Endometrium (tissue), 2 donors: ENCODE results near the gene KRTAP10-7.
"Not testable (repeated sequence)": the region's sequence is repeated elsewhere in the genome, so short reads cannot be mapped to it uniquely, and the experiment has no call there.

Source experiments
- FAIRE-seq: peaks from 2 replicates; lab custom pipeline; 2012; peaks lifted over from hg19 to GRCh38; lab: Jason Lieb, UNC
- donor health status: control.
- donor health status: control.

Gene KRTAP10-7

DNA sequence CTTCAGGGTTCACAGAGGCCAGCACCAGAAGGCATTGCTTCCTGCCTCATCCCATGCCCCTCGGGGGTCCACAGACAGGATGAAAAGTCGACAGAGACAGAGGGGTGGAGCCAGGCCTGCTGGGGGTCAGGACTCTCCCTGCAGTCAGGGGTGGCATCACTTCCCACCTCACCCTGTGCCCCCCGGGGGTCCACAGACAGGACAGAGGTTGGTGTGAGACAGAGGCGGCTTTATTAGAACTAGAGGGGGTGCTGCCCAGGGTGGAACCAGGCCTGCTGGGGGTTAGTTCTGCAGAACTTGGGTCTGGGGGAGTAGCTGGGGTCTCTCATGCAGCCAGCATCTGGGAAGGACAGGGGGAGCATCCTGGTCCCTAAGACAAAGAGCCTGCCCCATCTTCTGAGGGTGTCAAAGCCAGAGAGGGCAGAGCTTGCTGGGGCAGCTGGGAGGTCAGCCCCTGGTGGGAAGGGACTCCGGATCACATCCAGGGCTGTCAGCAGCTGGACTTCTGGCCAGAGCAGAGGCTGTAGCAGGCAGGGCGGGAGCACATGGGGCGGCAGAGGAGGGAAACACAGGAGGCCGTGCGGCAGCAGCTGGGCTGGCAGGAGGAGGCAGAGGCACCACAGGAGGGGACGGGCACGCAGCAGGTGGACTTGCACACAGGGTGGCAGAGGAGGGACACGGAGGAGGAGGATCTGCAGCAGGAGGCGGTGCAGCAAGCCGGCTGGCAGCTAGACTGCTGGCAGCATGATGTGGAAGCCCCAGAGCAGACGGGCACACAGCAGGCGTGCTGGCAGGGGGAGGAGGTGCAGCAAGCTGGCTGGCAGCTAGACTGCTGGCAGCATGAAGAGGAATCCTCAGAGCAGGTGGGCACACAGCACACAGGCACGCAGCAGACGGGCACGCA, 9.2 kb upstream of the KRTAP10-7 start:
- FAIRE-seq, result not testable (repeated sequence)

DNA sequence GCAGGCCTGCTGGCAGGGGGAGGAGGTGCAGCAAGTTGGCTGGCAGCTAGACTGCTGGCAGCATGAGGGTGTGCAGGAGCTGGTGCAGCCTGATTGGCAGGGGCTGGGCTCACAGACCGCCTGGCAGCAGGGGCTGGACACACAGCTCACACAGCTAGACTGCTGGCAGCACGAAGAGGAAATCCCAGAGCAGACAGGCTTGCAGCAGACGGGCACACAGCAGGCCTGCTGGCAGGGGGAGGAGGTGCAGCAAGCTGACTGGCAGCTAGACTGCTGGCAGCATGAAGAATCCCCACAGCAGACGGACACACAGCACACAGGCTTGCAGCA, 8.6 kb upstream of the KRTAP10-7 start:
- FAIRE-seq, result not testable (repeated sequence)

DNA sequence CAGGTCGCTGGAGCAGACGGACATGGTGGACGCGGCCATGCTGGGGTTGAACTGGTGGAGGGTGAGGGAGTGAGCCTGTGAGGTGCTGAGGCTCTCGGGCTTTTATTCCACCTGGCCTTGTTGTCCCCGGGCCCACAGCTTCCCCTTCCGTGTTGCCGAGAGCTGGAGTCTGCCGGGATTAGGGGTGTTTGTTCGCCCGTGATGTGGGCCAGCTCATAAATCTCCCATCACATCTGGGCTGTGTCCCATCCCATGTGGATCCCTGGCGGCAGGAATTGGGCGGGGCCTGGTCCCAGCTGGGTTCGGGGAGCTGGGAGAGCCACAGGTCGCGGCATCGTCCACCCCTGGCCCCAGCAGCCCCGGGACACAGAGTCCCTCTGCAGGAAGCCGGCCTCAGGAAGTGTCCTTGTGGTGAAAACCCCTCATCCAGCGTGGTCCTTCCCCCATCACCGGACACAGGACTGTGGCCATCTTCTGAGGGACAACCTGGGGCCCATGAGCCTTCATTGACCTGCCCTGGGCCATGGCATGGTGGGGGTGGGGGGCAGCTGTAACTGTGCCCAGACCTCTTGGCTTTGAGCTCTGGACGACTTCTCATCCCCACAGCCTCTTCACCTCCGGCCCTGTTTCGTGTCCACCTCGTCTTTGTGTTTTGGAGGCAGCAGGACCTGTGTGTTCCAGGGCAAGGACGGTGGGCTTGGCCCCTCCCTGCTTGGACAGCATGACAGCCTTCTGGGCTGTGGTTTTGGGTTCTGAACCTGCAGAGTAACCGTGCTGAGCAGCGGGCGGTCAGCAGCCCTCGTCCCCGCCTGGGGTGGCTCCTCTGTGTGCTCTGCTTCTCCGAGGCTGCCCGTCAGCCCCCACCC, 7.7 kb upstream of the KRTAP10-7 start, which contains the start of gene KRTAP10-6:
Gene KRTAP10-6 (minus strand): TSS at position 60 of the 866 bp plus-strand sequence. CDS start 21 bp downstream, at position 39.
- FAIRE-seq, result no peak

DNA sequence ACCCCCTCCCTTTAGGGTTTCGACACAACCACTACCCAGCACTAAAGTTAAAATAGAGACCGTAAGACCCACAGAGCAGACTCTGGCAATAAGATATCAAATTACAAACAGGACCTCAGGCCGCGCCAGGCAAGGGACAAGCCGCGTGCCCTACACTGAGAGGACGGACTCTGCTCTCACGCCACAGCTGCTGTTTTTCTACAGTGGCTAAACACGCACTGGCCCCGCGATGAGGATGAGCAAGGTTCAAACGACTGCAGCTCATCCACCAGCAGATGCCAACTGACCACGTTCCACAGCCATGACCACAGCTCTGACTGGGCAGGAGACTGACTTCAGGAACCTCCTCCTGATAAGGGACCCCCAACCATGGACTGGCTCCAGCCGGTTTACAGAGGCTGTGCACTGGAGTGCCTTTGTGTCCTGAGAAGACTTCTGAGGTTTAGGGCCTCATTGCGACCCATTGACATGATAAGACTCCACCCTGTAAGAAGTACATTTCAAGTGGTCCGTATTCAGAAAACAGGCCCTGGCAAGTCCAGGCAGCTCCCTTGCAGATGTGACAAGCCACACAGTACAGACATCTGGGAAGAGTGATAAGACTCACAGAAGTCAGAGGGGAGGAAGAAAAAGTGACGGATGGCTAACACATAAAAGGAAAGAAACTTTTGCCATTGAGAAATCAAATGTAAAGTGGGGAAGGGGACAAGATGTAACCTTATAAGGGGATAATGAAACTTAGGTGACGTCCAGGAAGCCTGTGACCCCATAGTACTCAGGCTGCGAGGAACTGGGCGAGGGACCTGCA, 6.6 kb upstream of the KRTAP10-7 start:
- FAIRE-seq, result no peak

DNA sequence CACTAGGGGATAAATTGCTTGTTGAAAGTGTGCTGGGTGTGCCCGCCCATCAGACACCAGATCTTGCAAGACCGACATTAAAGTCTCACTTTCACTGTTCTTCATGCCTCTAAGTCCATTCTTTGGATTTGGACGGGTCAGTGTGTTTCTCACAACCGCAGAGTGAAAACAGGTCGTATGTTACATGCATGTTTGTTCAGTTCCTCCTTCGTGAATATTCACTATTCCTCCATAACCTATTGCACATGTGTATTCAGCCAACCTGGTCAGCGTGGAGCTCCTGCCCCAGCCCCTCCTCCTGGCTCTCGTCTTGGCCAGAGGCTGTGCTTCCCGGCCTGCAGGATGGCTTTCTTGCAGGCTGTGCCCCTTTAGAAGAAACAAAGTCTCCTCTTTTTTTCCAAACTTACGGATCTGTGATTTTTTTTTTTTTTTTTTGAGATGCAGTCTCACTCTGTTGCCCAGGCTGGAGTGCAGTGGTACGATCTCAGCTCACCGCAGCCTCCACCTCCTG, 5.9 kb upstream of the KRTAP10-7 start:
- no peak for FAIRE-seq

DNA sequence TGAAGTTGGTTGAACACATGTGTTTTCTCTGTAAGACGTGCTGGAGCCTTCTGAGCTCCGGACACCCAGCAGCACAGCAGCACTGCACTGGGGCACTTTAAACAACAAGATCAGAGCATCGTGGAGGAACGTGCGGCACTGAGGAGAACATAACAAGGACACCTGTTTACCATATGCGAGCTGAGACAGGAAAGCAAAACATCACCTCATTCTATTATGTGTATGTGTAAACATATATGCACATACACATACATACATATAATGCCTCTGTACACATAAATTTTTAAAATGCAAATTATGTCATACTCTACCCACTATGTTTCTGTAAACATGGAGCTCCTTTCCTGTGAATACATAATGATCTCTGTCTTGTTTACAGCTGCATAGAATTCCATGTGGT, 4.9 kb upstream of the KRTAP10-7 start:
- no peak for FAIRE-seq

DNA sequence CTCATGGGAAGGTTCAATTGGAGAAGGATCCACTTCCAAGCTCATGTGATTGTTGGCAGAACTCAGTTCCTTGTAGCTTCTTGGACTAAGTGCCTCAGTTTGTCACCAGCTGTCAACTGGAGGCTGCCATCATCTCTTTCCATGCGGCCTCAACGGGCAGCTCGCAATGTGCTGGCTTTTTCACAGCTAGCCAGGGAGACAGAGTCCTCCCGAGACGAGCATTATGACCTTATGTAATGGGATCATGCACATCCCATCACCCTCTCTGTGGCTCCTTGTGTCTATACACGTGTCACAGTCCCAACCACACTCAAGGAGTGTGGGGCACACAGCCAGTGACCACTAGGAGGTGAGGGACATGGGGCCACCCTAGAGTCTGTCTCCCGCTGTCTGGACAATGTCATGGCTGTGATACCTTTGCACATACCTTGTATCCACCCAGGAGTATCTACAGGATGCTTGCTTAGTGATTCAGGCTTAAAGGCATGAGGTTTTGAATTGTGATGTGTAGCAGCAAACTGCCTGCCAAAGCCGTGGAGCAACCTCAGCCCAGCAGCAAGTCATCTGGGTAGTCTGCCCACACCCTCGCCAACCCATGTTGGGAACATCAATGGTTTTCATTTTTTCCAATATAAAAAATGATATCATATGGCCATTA, 4.2 kb upstream of the KRTAP10-7 start:
- no peak for FAIRE-seq

DNA sequence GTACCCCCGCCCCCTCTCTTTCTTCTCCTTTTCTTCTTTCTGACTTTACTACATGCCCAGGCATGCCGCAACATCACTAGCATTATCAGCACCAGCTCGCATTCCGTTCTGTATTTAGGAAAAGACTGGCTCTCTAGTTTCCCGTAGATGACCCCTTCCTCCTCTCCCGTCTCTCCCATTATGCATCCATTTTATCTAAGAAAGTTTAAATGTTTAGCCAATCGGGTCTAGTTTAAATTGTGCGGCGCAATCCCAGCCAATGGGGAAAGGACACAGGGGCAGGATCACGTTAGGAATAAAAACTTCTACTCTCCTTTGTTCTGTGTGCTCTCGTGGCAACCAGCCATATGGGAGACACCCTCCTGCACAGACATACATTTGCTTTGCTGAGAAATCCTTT, 2.3 kb upstream of the KRTAP10-7 start:
- FAIRE-seq, result no peak

DNA sequence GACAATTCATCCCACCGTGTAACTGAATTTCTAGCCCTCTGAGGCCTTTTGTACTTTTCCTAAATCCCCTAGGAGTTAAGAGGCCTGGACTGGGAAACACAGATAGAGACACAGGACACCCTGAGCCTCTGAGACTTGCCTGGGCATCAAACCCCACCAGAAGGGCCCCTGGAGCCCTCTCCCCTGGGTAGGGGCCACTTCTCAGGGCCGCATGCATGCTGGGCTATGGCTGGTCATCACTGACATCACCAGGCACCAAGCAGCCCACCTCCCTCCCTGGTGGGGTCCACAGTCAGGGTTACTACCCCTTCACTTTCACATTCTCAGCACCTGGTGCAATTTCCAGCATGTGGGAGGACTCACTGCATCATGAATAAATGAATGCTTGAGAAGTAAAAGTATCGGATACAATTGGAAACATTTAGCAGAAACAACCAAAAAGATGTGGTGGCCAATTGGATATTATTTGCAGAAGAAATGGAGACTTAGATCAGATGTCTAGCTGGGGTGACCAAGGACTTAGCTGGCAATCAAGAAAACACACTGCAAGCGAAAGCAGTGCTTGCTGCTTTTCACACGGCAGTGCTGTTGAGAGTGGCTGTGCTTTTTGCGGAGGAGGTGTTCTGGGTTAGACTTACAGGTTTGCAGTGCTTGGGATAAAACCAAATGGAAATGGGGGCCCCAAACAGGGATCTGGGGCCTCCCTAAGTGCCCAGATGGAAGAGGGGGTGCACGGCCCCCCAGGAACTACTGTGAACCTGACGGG, 950 bp upstream of the KRTAP10-7 start:
- no peak for FAIRE-seq

DNA sequence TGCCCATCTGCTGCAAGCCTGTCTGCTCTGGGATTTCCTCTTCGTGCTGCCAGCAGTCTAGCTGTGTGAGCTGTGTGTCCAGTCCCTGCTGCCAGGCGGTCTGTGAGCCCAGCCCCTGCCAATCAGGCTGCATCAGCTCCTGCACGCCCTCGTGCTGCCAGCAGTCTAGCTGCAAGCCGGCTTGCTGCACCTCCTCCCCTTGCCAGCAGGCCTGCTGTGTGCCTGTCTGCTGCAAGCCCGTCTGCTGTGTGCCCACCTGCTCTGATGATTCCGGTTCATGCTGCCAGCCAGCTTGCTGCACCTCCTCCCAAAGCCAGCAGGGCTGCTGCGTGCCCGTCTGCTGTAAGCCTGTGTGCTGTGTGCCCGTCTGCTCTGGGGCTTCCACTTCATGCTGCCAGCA, 694 bp downstream of the KRTAP10-7 start:
- FAIRE-seq, result not testable (repeated sequence)

DNA sequence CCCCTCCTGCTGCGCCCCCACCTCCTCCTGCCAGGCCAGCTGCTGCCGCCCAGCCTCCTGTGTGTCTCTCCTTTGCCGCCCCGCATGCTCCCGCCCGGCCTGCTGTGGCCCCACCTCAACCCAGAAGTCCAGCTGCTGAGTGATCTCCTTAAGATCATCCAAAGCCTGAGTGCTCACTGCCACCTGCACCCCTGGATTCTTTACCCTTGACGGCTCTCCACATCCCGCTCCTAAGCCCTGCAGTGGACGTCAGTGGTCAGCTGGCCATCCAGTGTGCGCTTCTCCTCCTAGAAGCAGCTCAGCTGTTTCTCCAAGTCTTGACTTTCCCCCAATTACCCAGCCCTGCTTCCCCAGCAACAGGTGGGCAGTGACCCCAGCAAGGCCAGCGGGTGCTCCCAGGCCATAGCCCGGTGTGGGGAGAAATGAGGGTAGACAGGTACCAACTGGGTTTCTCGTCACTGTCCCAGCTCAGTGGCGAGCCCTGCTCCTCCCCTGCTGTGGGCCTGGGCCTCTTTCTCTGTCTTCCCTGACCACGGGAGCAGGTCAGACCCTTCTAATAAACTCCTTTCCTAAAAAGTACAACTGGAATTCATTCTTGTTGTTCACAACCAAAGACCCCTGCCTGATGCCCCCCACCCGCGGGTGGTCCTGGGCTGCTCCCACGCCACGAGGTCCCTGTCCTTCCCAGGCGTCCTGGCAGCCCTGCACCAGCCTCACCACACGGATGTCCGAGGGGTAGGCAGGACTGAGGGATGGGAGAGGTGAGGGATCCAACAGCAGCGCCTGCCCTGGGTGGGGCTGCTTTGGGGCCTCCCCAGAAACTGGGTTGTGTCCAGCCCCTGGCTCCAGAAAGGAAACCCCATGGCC, 1.4 kb downstream of the KRTAP10-7 start:
- no peak for FAIRE-seq

DNA sequence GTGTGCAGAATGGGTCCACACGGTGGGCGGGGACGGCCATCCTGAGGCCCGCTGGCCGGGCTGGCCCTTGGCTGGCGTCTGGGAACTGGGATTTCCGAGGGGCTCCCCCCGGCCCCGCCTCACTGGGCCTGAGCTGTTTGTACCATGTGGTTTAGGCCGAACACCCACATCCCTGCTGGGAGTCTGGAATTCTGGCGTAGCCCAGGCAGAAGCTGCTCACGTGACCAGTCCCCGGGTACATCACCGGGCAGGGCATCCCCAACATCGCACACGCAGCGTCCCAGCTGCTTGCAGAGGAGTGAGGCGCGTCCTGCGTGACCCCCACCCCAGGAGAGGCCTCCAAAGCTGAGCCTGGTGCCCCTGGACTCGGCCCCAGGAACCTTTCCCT, 2.1 kb downstream of the KRTAP10-7 start:
- no peak for FAIRE-seq

DNA sequence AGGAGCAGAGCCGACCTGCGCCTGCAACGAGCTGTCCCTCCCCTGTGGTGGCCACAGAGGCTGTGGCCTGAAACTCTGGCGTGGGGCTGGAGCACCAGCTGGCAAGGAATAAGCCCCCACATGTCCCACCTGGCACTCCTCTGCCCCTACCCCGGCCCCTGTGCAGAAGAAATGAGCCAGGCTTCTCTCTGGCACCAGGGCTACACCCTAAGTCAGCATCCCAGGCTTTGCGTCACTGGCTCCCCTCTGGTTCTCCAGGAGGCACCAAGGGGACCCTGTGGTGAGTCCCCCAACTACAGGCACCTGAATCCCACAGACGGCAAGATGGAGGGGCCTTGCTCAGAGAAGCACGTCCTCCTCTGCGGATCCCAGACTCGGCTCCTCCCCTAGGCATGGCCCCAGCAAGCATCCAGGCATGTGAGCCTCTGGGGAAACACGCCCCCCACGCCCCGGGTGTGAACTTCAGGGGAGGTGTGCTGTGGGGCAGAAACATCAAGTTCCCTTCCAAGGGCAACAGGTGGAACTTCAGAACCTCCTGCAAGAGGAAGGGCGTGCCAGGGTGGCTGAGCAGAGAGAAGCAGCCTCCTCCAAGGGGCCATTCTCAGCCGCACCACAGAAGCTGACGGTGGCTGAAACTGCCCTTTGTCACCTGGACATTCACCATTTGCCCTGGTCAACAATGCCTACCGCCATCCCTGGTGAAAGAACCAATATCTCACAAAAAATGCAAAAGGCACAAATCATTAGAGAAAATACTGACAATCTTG, 2.9 kb downstream of the KRTAP10-7 start:
- no peak for FAIRE-seq

DNA sequence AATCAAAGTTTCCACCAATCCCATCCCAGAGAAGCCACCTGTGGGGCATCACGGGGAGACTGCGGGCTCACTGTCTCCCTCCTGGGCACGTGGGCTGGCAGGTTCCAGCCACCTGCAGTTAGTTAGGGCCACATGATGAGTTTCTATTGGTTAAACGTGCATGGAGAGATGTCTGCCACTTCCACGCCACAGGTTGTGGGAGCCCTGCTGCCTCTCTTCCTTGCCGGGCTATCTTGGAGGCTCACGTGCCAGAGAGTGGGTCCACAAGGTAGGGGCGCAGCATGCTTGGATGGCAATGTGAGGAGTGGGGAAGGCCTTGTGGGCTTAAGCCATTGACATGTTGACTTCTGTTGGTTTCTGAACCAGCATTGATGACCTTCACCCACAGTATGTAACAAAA, 3.5 kb downstream of the KRTAP10-7 start:
- FAIRE-seq, result no peak

DNA sequence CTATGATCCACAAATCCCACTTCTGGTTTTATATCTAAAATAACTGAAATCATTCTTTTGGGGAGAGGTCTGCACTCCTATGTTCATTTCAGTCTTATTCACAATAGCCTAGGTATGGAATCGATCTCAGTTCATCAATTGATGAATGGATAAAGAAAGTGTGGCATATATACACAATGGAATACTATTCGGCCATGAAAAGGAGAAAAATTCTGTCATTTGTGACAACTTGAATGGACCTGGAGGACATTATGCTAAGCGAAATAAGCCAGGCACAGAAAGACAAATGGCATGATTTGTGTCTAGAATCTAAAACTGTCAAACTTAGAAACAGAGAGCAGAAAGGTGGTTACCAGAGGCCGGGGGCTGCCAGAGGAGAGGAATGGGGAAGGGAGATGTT, 6.1 kb downstream of the KRTAP10-7 start:
- FAIRE-seq, result no peak

DNA sequence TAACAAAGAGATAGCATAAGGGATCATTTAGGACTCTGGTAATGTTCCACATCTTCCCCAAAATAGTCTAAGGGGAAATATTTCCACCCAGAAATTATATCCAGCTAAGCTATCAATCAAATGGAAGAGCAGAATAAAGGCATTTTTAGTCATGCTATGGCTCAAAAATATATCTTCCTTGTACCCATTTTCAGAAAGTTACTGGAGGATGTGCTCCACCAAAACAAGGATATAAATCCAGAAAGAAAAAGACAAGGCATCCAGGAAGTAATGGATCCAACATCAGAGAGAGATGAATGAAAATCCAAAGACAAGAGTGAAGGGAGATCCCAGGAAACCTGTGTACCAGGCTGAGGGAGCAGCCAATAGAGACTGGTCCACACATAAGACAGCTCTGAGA, 8.8 kb downstream of the KRTAP10-7 start:
- FAIRE-seq, result no peak

DNA sequence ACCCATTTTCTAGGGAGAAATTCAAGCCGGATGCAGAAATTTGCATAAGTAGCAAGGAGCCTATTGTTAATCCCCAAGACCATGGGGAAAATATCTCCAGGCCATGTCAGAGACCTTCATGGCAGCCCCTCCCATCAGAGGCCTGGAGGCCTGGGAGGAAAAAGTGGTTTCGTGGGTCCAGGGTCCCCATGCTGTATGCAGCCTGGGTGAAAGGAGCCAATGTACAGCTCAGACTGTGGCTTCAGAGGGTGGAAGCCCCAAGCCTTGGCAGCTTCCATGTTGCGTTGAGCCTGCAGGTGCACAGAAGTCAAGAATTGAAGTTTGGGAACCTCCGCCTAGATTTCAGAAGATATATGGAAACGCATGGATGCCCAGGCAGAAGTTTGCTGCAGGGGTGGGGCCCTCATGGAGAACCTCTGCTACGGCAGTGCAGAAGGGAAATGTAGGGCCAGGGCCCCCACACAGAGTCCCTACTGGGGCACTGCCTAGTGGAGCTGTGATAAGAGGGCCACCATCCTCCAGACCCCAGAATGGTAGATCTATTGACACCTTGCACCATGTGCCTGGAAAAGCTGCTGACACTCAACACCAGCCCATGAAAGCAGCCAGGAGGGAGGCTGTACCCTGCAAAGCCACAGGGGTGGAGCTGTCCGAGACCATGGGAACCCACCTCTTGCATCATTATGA, 9.9 kb downstream of the KRTAP10-7 start:
- FAIRE-seq, result not testable (repeated sequence)

DNA sequence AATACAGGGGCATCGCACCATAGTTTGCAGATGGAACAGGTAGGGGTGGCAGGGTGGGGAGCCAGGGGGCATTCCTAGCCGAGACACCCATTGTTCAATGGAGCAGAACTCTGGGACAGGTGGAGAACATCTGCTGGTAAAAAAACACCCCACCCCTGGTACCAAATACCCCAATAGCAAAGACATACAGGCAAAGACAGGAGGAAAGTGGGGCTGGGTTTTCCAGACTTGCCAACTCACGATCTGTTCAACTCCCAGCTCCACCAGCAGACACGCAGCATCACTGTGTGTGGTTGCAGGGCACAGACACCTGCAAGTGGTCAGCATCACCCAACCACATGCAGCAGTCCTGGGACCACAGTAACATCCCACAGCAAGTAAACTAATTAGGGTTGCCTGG, 11.2 kb downstream of the KRTAP10-7 start:
- FAIRE-seq, result no peak
